ENCODE data around the gene VAC14. TPM values are rescaled to one million over a fixed set of nuclear protein-coding genes. Genes with fewer than 3 reads are reported as not detected.

Gene VAC14
- 35.6 and 46.7 TPM in 2 replicates for total RNA-seq

GRCh38 chr16:70800781-70801480 lies at the start of gene VAC14:
Gene VAC14 (minus strand): TSS chr16:70801158. CDS start chr16:70800900, 258 bp downstream.

GRCh38 chr16:70685938-70686375 lies 115.0 kb downstream of the VAC14 start, which contains the start of gene MTSS2:
Gene MTSS2 (minus strand): TSS chr16:70686053. CDS start chr16:70685791, 262 bp downstream.

GRCh38 chr16:70646260-70647241 lies 154.4 kb downstream of the VAC14 start, which contains the start of gene IL34:
Gene IL34 (plus strand): TSS chr16:70646559. CDS start chr16:70646948, 389 bp downstream.

Other genes starting within 250 kb of the VAC14 start
- 1.1 and 1.7 TPM in 2 replicates for gene IL34, start 154.6 kb downstream of the VAC14 start, total RNA-seq
- gene MTSS2, start 115.1 kb downstream of the VAC14 start, total RNA-seq = 17.6 and 106 TPM in 2 replicates